ENCODE data around the gene UNC13D.

- TF ChIP-seq ZBTB7A (tag by site-specific recombination; IDR thresholded peaks at IDR 0.05; ENCODE audit: low read depth) (no peak), CTCF (tag by site-specific recombination; IDR thresholded peaks at IDR 0.05) (no peak)
Observed at GRCh38 chr17:75808549-75808904, 35.7 kb downstream of the UNC13D start.

All from HEK293 (cell line).